ENCODE results near the gene AKAP13.

AKAP13 gene

GRCh38 chr15:85762756-85763127 is 382.3 kb downstream of the AKAP13 start:
- DNase-seq, result no peak

GRCh38 chr15:85763157-85763556 is 382.8 kb downstream of the AKAP13 start:
- no peak for DNase-seq

GRCh38 chr15:85763673-85764633 is 383.6 kb downstream of the AKAP13 start:
- DNase-seq, result no peak

GRCh38 chr15:85764649-85765277 is 384.4 kb downstream of the AKAP13 start:
- no peak for DNase-seq

GRCh38 chr15:85766001-85766831 is 385.8 kb downstream of the AKAP13 start:
- no peak for DNase-seq

- DNase-seq, result no peak
Observed at GRCh38 chr15:85767785-85768529, 387.6 kb downstream of the AKAP13 start.

GRCh38 chr15:85768595-85769168 is 388.3 kb downstream of the AKAP13 start:
- no peak for DNase-seq

GRCh38 chr15:85769182-85769900 is 388.9 kb downstream of the AKAP13 start:
- no peak for DNase-seq

GRCh38 chr15:85770096-85771041 is 390.0 kb downstream of the AKAP13 start:
- DNase-seq, result no peak

- no peak for DNase-seq
Observed at GRCh38 chr15:85771271-85771670, 390.9 kb downstream of the AKAP13 start.

GRCh38 chr15:85771781-85772445 is 391.5 kb downstream of the AKAP13 start:
- no peak for DNase-seq

- no peak for DNase-seq
Observed at GRCh38 chr15:85772668-85773067, 392.3 kb downstream of the AKAP13 start.

- no peak for DNase-seq
Observed at GRCh38 chr15:85773249-85773648, 392.8 kb downstream of the AKAP13 start.

GRCh38 chr15:85773970-85774369 is 393.6 kb downstream of the AKAP13 start:
- no peak for DNase-seq

GRCh38 chr15:85777250-85778106 is 397.1 kb downstream of the AKAP13 start:
- DNase-seq, result no peak

GRCh38 chr15:85778107-85778776 is 397.8 kb downstream of the AKAP13 start:
- DNase-seq, result no peak

GRCh38 chr15:85779249-85779648 is 398.8 kb downstream of the AKAP13 start:
- no peak for DNase-seq

All from stimulated activated CD8-positive, alpha-beta memory T cell treated with anti-CD3 and anti-CD28 coated beads, Interleukin-4, amount 100 ng/mL, for 48 hours (primary cell).